Measurements from ENCODE around the gene ASZ1.

Gene ASZ1

GRCh38 chr7:117347480-117347879 is 79.8 kb downstream of the ASZ1 start:
- no peak overlapping the region for H3K4me3 ChIP-seq (ENCODE audit: low read depth, low read length)

GRCh38 chr7:117346161-117346560 is 81.1 kb downstream of the ASZ1 start:
- H3K4me3 ChIP-seq (ENCODE audit: low read depth, low read length): no peak overlapping the region

- H3K4me3 ChIP-seq (ENCODE audit: low read depth, low read length): no peak overlapping the region
Observed at GRCh38 chr7:117338020-117338419, 89.3 kb downstream of the ASZ1 start.

GRCh38 chr7:117333168-117333567 is 94.1 kb downstream of the ASZ1 start:
- no peak overlapping the region for H3K4me3 ChIP-seq (ENCODE audit: low read depth, low read length)

- H3K4me3 ChIP-seq (ENCODE audit: low read depth, low read length): no peak overlapping the region
Observed at GRCh38 chr7:117332031-117332430, 95.3 kb downstream of the ASZ1 start.

- H3K4me3 ChIP-seq (ENCODE audit: low read depth, low read length): no peak overlapping the region
Observed at GRCh38 chr7:117325836-117326235, 101.5 kb downstream of the ASZ1 start.

GRCh38 chr7:117324960-117325359 is 102.3 kb downstream of the ASZ1 start:
- H3K4me3 ChIP-seq (ENCODE audit: low read depth, low read length): no peak overlapping the region

GRCh38 chr7:117323851-117324711 is 103.2 kb downstream of the ASZ1 start:
- peak overlapping the region; percentile 37 for H3K4me3 ChIP-seq (ENCODE audit: low read depth, low read length)

GRCh38 chr7:117323305-117323850 is 103.9 kb downstream of the ASZ1 start:
- peak overlapping the region; percentile 37 for H3K4me3 ChIP-seq (ENCODE audit: low read depth, low read length)

- H3K4me3 ChIP-seq (ENCODE audit: low read depth, low read length): peak within 1 kb of the TSS; percentile 37
Observed at GRCh38 chr7:117322741-117323304, 104.5 kb downstream of the ASZ1 start, which contains the start of gene WNT2. WNT2 (minus strand) TSS chr7:117323058; CDS start chr7:117322989, 69 bp downstream.

GRCh38 chr7:117320523-117320922 is 106.8 kb downstream of the ASZ1 start:
- no peak overlapping the region for H3K4me3 ChIP-seq (ENCODE audit: low read depth, low read length)

- no peak overlapping the region for H3K4me3 ChIP-seq (ENCODE audit: low read depth, low read length)
Observed at GRCh38 chr7:117319181-117319580, 108.1 kb downstream of the ASZ1 start.

- H3K4me3 ChIP-seq (ENCODE audit: low read depth, low read length): no peak overlapping the region
Observed at GRCh38 chr7:117313582-117313981, 113.7 kb downstream of the ASZ1 start.
